H1 (cell line): Measurements from ENCODE around the gene SNTG2. TPM values are rescaled to one million over a fixed set of nuclear protein-coding genes. Genes with fewer than 3 reads are reported as not detected.

ENCODE experiments used
- CTCF ChIA-PET: fragments of 300-600 bp; sonication (Branson Sonifier 250); formaldehyde crosslinking; loops from one replicate; lab custom pipeline; 2021; ENCODE audit not compliant: partially characterized antibody; lab: Charles Lee
- POLR2A ChIA-PET: fragments of 300-600 bp; sonication (Branson Sonifier 250); formaldehyde crosslinking; loops from one replicate; lab custom pipeline; 2021; ENCODE audit warnings: inconsistent platforms; ENCODE audit not compliant: partially characterized antibody; lab: Charles Lee
- DNase-seq, 2 experiments: peaks; one replicate each; pipeline versions ENCODE4 v3.0.0 to v3.0.0-alpha.2; 2010 to 2022; ENCODE audit warnings: low spot score in 2 of 2, low read depth in 1 of 2, mixed read lengths in 1 of 2
- FAIRE-seq: peaks from 2 replicates; lab custom pipeline; 2011; peaks lifted over from hg19 to GRCh38; lab: Jason Lieb, UNC
- H2AFZ ChIP-seq: 2 replicates; pipeline ENCODE4 v1.8.1; 2012; ENCODE audit warnings: low read length, inconsistent platforms
- H2AK5ac ChIP-seq: 2 replicates; pipeline ENCODE4 v1.6.1; 2013; ENCODE audit warnings: low read depth, low read length
- H2BK120ac ChIP-seq: replicated peaks from 2 replicates; pipeline ENCODE3; 2013; ENCODE audit warnings: low read depth, low read length, inconsistent platforms
- H2BK12ac ChIP-seq: 2 replicates; pipeline ENCODE4 v1.6.1; 2013; ENCODE audit warnings: low read depth, low read length
- H2BK15ac ChIP-seq: 2 replicates; pipeline ENCODE4 v1.6.1; 2013; ENCODE audit warnings: low read length
- H2BK20ac ChIP-seq: 2 replicates; pipeline ENCODE4 v1.6.1; 2013; ENCODE audit warnings: low read length
- H2BK5ac ChIP-seq: 2 replicates; pipeline ENCODE4 v1.6.1; 2013; ENCODE audit warnings: low read depth, low read length
- H3K14ac ChIP-seq: 2 replicates; pipeline ENCODE4 v1.6.1; 2013; ENCODE audit warnings: inconsistent platforms; ENCODE audit not compliant: insufficient read length
- H3K18ac ChIP-seq: 2 replicates; pipeline ENCODE4 v1.6.1; 2013; ENCODE audit warnings: low read length; ENCODE audit errors: extremely low read depth
- H3K23ac ChIP-seq: 2 replicates; pipeline ENCODE4 v1.6.1; 2013; ENCODE audit warnings: inconsistent platforms; ENCODE audit not compliant: insufficient read length
- H3K23me2 ChIP-seq: 2 replicates; pipeline ENCODE4 v1.6.1; 2013; ENCODE audit warnings: low read depth, low read length
- H3K27ac ChIP-seq: 2 replicates; pipeline ENCODE4 v1.6.1; 2011; ENCODE audit warnings: low read depth, low read length, inconsistent platforms
- H3K27me3 ChIP-seq, 4 experiments: replicated peaks in 1 of 4; 1 replicate in 1 of 4; 2 replicates in 3 of 4; pipeline versions ENCODE4 v1.6.1 to v1.8.1; 2011 to 2013; ENCODE audit warnings: low read length in 3 of 4, mild to moderate bottlenecking in 3 of 4, inconsistent platforms in 2 of 4, mixed read lengths in 2 of 4, moderate library complexity in 1 of 4; ENCODE audit not compliant: control insufficient read depth in 3 of 4, insufficient read depth in 3 of 4; ENCODE audit errors: extremely low read depth in 1 of 4
- H3K36me3 ChIP-seq, 4 experiments: 2 replicates each; pipeline versions ENCODE4 v1.6.1 to v1.8.1; 2011 to 2013; ENCODE audit warnings: mild to moderate bottlenecking in 4 of 4, low read length in 3 of 4, moderate library complexity in 2 of 4, control low read depth in 1 of 4, inconsistent platforms in 1 of 4; ENCODE audit not compliant: insufficient read depth in 4 of 4, control insufficient read depth in 2 of 4
- H3K4ac ChIP-seq: replicated peaks from 2 replicates; pipeline ENCODE3; 2013; ENCODE audit warnings: low read length, low read depth, mixed read lengths, inconsistent platforms; ENCODE audit not compliant: insufficient read length
- H3K4me1 ChIP-seq, 4 experiments: replicated peaks in 1 of 4; 1 replicate in 1 of 4; 2 replicates in 3 of 4; pipeline versions ENCODE4 v1.6.1 to v1.8.1; 2011 to 2013; ENCODE audit warnings: low read length in 3 of 4, inconsistent platforms in 2 of 4, mixed read lengths in 1 of 4; ENCODE audit not compliant: insufficient read depth in 4 of 4, control insufficient read depth in 3 of 4
- H3K4me2 ChIP-seq, 2 experiments: 2 replicates each; pipeline versions ENCODE4 v1.6.1 to v1.8.1; 2011 to 2013; ENCODE audit warnings: low read depth in 2 of 2, low read length in 2 of 2, control low read depth in 1 of 2, inconsistent platforms in 1 of 2, mild to moderate bottlenecking in 1 of 2; ENCODE audit not compliant: insufficient read depth in 1 of 2
- H3K4me3 ChIP-seq, 4 experiments: fragments of 200-600, 300-600 bp in 1 of 4; sonication (generic), shearing (Covaris generic), sonication (Bioruptor Twin) in 1 of 4; 2 replicates each; pipeline versions ENCODE4 v1.5.1 to v1.8.1; 2011 to 2016; ENCODE audit warnings: low read length in 4 of 4, low read depth in 3 of 4, control low read depth in 2 of 4, inconsistent platforms in 2 of 4, mild to moderate bottlenecking in 2 of 4, mixed read lengths in 1 of 4, moderate library complexity in 1 of 4; ENCODE audit not compliant: insufficient read depth in 2 of 4; ENCODE audit errors: extremely low read depth in 1 of 4
- H3K56ac ChIP-seq: replicated peaks from 2 replicates; pipeline ENCODE3; 2013; ENCODE audit warnings: low read depth, mild to moderate bottlenecking, mixed read lengths, low read length, inconsistent platforms; ENCODE audit not compliant: insufficient read length
- H3K79me1 ChIP-seq: 2 replicates; pipeline ENCODE4 v1.6.1; 2013; ENCODE audit warnings: low read depth, low read length, control low read depth
- H3K79me2 ChIP-seq, 2 experiments: 2 replicates each; pipeline versions ENCODE4 v1.6.1 to v1.8.1; 2012 to 2013; ENCODE audit warnings: low read length in 2 of 2, mild to moderate bottlenecking in 2 of 2, inconsistent platforms in 1 of 2; ENCODE audit not compliant: insufficient read depth in 2 of 2, control insufficient read depth in 1 of 2
- H3K9ac ChIP-seq, 4 experiments: replicated peaks in 1 of 4; 1 replicate in 1 of 4; 2 replicates in 3 of 4; pipeline versions ENCODE4 v1.6.1 to v1.8.1; 2011 to 2013; ENCODE audit warnings: low read depth in 3 of 4, low read length in 3 of 4, control low read depth in 2 of 4, mild to moderate bottlenecking in 2 of 4, moderate library complexity in 2 of 4, inconsistent platforms in 1 of 4; ENCODE audit errors: extremely low read depth in 1 of 4
- H3K9me3 ChIP-seq, 2 experiments: 2 replicates each; pipeline versions ENCODE4 v1.6.1 to v1.8.1; 2012 to 2013; ENCODE audit warnings: mild to moderate bottlenecking in 2 of 2, moderate library complexity in 2 of 2, control low read depth in 1 of 2, inconsistent platforms in 1 of 2, low read depth in 1 of 2, low read length in 1 of 2, mixed read lengths in 1 of 2; ENCODE audit not compliant: insufficient read depth in 2 of 2
- H4K20me1 ChIP-seq, 2 experiments: replicated peaks in 1 of 2; 2 replicates each; pipeline versions ENCODE3 to v1.8.1; 2011 to 2013; ENCODE audit warnings: inconsistent platforms in 2 of 2, low read length in 2 of 2, mild to moderate bottlenecking in 1 of 2; ENCODE audit not compliant: insufficient read depth in 2 of 2, control insufficient read depth in 1 of 2
- H4K5ac ChIP-seq: 2 replicates; pipeline ENCODE4 v1.6.1; 2013; ENCODE audit warnings: low read length, low read depth, mixed read lengths, inconsistent platforms; ENCODE audit not compliant: insufficient read length
- H4K8ac ChIP-seq: 2 replicates; pipeline ENCODE4 v1.8.0; 2013; ENCODE audit warnings: mild to moderate bottlenecking, moderate library complexity, low read length, inconsistent platforms; ENCODE audit not compliant: insufficient read depth; ENCODE audit errors: extremely low read depth
- H4K91ac ChIP-seq: replicated peaks from 2 replicates; pipeline ENCODE3; 2013; ENCODE audit warnings: low read length, mixed read lengths, inconsistent platforms; ENCODE audit not compliant: insufficient read length
- ASH2L ChIP-seq: fragments of 200-600, 300-600 bp; sonication (generic); IDR thresholded peaks from one replicate; pipeline ENCODE4 v1.7.1; 2017; ENCODE audit warnings: low read length
- BACH1 ChIP-seq: IDR thresholded peaks from 2 replicates; pipeline ENCODE4 v1.6.1; 2012; ENCODE audit warnings: low read length, improper control_type of control experiment
- BRCA1 ChIP-seq: IDR thresholded peaks from 2 replicates; pipeline ENCODE4 v1.6.1; 2012; ENCODE audit warnings: low read depth, low read length, improper control_type of control experiment
- CBX5 ChIP-seq: fragments of 300-800, 300-1000 bp; sonication (generic); IDR thresholded peaks from 2 replicates; pipeline ENCODE4 v1.7.1; 2016; ENCODE audit warnings: antibody characterized with exemption, low read length, low read depth
- EZH2 ChIP-seq: fragments of 200-600 bp; sonication (generic); IDR thresholded peaks from 2 replicates; pipeline ENCODE4 v1.7.1; 2012; ENCODE audit warnings: low read depth, mild to moderate bottlenecking, moderate library complexity, low read length, inconsistent platforms; ENCODE audit not compliant: severe bottlenecking
- SRF ChIP-seq: IDR thresholded peaks from 2 replicates; pipeline ENCODE4 v1.6.1; 2011; ENCODE audit warnings: mild to moderate bottlenecking, low read depth, low read length, moderate library complexity
- WGBS, 2 experiments: shearing (Covaris generic) in 1 of 2; methylation state at CpG; one replicate each; pipeline versions ENCODE4 v1.1.6 to v1.1.7; 2013 to 2015; ENCODE audit warnings: low lambda C conversion rate in 2 of 2, mixed read lengths in 2 of 2, inconsistent platforms in 1 of 2, low coverage in 1 of 2, missing lambda C conversion rate in 1 of 2; ENCODE audit not compliant: insufficient replicate concordance in 2 of 2, insufficient coverage in 1 of 2, insufficient read length in 1 of 2; ENCODE audit errors: extremely low coverage in 1 of 2, missing lambda C conversion rate in 1 of 2; 5-methylcytosine and 5-hydroxymethylcytosine counted together
- polyA plus RNA-seq, 7 experiments: library from polyadenylated mRNA; depleted of rRNA in 3 of 7; stranded (reverse) in 5 of 7; unstranded in 2 of 7; fragments of >200 nt in 5 of 7; fragments of 200-250 nt in 2 of 7; gene quantifications; 1 replicate in 5 of 7; 2 replicates in 1 of 7; 4 replicates in 1 of 7; pipeline versions ENCODE4 v1.2.1 to v1.2.3, GENCODE V29; 2011 to 2013; ENCODE audit warnings: missing spikeins in 2 of 7, mixed read lengths in 2 of 7
- total RNA-seq: library from RNA; stranded (reverse); fragmentation: NEBNext Ultra II Directional; extraction: Animal tissue kit (Norgen Biotek cat#: 25700); gene quantifications from 2 replicates; pipeline ENCODE4 v1.2.1, GENCODE V29; 2021

The SNTG2 gene
- total and polyA plus RNA-seq, 2 of the 8 experiments (the other 6 are each of a cell fraction or from before 2014, with no cell fraction given): 6.6 to 18.1 TPM

GRCh38 chr2:1262609-1263008 lies 312.0 kb downstream of the SNTG2 start:
- Histone ChIP-seq H3K79me1 (no peaks in the 10 kb centered on the region; the same call in 1 of the 2 replicates), H2BK12ac (no peak overlapping the region), H3K4me3 (no peak overlapping the region), H3K36me3 (no peaks in the 10 kb centered on the region), H3K27me3 (no peaks in the 10 kb centered on the region), H2BK5ac (no peak overlapping the region), H2BK15ac (no peak overlapping the region), H3K9me3 (peaks cover 0 to 3% of the 10 kb centered on the region in 2 experiments; a peak in 1 of 4 replicates), H3K23ac (no peak overlapping the region), H2AK5ac (no peak overlapping the region), H3K4me1 (no peaks in the 10 kb centered on the region; a peak in 1 of 7 replicates), H3K4ac (no peak overlapping the region), H3K4me2 (no peak overlapping the region), H3K79me2 (no peaks in the 10 kb centered on the region; a peak in 1 of 4 replicates), H2BK120ac (no peak overlapping the region), H4K5ac (no peak overlapping the region), H3K27ac (no peak overlapping the region), H4K8ac (no peak overlapping the region), H4K91ac (no peak overlapping the region), H4K20me1 (peaks cover 0 to 2% of the 10 kb centered on the region in 2 experiments), H3K14ac (no peak overlapping the region), H3K18ac (no peak overlapping the region), H3K56ac (no peak overlapping the region), H3K23me2 (no peaks in the 10 kb centered on the region), H3K9ac (no peak overlapping the region), H2AFZ (no peak overlapping the region), H2BK20ac (no peak overlapping the region)
- FAIRE-seq: no peak
- 96% methylated on average over 26 of the region's 29 CpGs; no CpG with 5 or more reads in 1 of the 2 experiments for WGBS, 2 experiments
- POLR2A ChIA-PET: no interaction called here
- DNase-seq: no peak
- CTCF ChIA-PET: interaction anchor here (1.4 kb wide), 1 partner anchor 288 kb away, joined by 3 read pairs; no protein-coding TSS in a partner anchor
- TF ChIP-seq CBX5: no peak
- TF ChIP-seq ASH2L: no peak
- no peak for TF ChIP-seq SRF
- no peak for TF ChIP-seq BRCA1
- TF ChIP-seq EZH2: no peak
- no peak for TF ChIP-seq BACH1
